ENCODE data around the gene PIK3C2G.

Gene PIK3C2G

DNA sequence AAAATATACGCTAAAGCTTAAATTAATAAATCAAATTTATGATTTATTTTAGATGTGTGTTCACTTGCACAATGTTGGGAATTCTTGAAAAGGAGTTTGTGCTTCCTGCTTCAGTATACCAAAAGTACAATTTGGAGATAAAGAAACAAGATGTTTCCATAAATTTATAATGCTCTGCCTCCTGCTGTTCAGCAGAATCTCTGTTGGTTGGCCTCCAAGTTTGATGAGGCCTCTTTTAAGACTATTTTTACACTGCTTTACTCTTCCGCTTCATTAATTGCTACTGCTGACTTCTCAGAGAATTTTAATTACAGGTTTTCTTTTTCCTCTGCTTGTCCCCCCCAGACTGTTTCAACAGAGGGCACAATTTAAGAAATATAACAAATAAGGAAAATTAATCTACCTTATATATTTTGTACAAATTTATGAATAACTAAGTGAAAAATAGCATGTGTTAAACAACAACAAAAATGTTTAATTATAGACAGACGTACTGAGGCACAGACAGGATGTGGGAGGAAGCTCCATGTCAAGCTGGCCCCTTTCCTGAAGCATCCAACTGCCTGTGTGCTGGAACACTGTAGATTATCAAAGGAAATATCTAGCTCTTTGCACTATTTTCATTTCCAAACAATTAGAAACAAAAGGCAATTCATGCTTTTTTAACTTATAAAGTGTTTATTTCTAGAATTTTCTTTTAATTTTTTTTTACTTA, 83.9 kb downstream of the PIK3C2G start:
- DNase-seq = no peak

DNA sequence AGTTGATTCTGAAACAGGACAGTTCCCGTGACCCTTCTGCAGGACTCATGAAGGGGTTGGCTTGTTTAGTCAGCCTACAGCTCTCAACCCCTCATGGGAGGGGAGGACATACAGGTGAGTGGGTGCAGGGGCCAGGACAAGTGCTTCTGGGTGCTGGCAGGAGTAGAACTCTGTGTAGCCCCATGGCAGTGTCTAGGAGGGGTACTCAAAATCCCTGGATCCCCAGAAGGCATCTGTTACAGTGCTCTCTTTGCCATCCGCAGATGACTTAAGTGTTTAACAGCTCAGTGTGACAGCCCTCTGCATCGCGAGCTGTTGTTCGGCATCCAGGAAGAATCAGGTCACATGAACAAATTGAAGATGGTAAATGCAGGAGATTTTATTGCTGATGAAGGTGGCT, 91.0 kb downstream of the PIK3C2G start:
- no peak for DNase-seq

DNA sequence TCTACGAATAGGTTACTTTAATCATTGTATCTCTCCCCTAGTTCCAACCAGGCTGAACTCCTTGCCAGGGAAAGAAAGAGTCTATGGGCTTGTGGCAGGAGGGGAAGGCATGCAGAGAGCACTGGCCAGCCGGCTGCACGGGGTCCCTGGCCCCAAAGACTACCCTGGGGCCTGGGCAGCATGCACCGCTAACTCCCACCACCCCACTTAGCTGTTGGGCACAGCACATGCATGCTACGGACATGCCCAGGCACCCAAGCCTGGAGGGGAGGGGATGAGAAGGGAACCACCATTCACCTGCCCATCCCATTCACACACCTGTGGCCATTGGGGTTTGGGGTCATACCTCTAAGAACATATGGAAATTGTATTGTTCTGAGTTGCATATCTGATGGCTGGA, 94.1 kb downstream of the PIK3C2G start:
- DNase-seq = no peak

DNA sequence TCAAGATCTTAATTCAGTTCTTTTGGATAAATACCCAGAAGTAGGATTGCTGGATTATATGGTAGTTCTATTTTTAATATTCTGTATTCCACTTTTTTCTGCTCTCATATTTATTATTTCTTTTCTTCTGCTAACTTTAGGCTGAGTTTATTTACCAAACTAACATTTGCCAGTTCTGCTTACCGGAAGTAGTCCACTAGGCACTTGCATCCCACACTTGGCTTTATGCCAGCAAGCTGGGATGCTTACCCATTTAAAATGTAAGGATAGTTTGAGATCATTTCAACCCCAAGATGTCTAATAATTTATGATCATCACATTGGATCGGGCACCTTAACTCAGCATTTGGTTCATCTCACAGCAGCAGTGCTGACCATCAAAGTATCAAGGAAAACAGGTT, 96.8 kb downstream of the PIK3C2G start:
- DNase-seq = no peak

DNA sequence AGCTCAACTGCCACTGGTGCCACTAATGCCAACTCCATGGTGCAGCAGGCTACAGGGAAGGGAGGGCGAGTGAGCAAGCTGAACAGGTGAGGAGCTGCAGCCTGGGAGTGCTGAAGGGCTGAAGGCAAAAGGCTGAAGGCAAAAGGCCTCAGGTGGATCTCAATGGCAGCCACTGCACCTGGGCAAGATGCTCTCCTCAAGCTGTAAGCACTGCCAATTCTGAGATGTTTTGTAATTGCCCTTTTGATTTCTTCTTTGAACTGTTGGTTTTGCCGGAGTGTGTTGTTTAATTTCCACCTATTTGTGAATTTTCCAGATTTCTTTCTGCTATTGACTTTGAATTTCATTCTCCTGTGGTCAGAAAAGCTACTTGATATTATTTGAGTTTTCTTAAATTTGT, 97.6 kb downstream of the PIK3C2G start:
- no peak for DNase-seq

DNA sequence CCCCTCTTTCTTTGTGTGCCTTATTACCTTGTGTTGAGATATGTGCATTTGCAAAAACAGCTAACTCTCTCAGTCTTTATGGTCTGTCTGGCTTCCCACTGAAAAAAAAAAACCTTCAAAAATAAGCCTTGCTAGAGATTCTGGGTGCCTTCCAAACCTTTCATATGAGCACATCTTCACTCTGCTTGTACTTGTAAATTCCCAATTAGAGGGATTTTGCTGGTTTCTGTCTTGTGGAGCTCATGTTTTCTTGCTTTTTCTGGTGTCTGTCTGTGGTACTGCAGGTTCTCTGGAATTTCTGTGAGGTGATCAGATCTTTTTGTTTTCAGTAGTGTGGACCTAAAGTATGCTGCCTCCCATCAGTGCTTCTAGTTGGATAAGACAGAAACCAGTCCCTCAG, 100.1 kb downstream of the PIK3C2G start:
- no peak for DNase-seq

DNA sequence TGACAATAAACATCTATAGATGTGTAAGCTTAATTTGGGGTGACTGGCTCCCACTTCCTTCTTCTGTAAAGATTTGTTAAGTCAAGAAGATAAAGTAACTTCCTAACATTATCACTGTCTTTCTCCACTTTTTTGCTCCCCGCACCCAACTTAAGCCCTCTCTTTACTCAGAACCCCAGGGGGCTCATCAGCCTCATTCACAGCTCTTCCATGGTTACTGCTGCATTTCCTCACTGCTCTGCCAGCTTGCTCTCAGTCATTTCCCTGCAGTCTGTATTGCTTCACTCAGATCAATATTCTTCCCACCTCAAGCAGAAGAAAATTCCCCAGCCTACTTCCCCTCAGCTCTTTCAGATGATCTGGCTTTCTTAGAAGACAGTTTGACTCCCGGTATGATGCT, 102.0 kb downstream of the PIK3C2G start:
- DNase-seq = no peak

DNA sequence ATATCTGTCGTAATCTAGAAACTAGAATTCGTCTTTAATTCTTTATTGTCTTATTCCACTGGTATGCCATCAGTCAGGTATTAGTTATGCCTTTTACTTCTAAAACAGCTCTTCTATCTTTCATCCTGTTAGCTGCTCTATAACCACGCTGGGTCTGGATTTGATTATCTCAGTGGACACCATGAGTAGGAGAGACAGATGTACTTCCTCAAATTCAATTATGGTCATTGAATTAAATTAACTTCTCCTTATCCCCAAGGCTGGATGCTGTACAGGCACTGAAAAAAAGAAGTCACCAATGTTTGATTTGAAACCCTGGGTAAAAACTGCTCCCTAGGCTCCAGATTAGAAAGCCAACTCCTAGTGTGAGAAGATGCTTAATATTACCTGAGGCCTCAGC, 107.3 kb downstream of the PIK3C2G start:
- DNase-seq = no peak

DNA sequence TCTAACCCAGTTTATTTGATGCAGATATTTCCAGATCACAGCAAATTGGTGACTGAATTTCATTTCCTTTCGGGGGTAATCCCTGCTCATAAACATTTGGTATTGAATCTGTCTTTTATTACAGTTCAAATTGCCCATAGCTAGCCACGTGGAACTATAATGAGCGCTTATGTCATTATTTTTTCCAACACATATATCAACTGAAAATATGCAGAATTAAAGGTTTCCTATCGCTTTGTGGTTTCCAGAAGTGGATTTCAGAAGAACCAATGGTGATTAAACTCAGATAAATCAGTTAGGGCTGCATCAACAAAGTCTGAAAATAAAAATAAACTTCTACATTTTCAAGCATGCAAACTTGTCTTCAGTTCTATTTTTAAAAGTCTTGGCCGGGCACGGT, 111.9 kb downstream of the PIK3C2G start:
- no peak for DNase-seq

DNA sequence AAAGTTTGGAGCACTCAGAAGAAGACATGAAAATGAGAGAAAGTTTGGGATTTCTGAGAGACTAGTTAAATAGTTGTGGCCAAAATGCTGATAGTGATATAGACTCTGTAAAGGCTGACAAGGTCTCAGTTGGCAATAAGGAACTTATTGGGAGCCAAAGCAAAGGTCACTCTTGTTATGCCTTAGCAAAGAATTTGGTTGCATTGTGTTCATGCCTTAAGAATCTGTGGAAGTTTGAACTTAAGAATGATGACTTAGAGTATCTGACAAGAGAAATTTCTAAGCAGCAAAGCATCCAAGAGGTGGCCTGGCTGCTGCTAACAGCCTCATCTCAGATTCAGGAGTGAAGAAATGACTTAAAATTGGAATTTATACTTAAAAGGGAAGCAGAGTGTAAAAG, 113.8 kb downstream of the PIK3C2G start:
- no peak for DNase-seq

DNA sequence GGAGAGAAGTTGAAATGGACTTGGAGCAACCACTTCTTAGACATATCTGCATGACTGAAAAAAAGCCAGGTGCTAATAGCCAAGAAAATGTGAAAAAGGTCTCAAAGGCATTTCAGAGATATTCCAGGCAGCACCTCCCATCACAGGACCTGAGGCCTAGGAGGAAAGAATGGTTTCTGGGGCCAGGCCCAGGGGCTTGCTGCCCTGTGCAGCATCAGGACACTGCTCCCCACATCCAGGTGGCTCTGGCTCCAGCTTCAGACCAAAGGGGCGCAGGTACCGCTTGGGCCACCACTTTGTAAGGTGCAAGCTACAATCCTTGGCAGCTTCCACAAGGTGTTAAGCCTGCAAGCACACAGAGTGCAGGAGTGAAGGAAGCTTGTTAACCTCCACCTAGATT, 114.3 kb downstream of the PIK3C2G start:
- DNase-seq = no peak

DNA sequence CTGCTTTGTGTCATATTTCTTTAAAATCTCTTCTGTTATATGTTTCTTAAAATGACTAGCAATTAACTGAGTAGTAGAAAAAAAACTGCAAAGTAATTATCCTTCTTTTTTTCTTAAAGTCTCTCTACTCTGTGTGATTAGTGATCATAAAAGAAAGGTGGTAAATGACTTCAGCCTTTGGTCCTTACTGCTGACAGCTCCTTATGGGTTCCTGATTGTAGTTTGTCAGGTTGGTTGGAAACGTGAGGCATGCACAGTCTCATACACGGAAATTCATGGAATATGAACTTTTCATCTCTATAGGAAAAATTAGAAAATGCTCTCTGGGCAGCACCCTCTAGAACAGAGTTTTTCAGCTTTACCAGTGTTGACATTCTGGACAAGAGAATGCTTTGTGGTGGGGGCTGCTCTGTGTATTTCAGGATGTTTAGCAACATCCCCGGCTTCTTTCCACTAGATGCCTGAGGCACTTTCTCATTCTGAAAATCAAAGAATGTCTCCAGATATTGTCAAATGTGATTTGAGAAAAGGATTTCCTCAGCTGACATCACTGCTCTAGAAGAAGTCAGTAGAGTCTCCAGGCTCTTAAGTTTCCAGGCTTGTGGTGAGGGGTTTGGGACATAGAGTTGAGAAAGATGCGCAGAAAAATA, 121.0 kb downstream of the PIK3C2G start:
- DNase-seq = no peak

DNA sequence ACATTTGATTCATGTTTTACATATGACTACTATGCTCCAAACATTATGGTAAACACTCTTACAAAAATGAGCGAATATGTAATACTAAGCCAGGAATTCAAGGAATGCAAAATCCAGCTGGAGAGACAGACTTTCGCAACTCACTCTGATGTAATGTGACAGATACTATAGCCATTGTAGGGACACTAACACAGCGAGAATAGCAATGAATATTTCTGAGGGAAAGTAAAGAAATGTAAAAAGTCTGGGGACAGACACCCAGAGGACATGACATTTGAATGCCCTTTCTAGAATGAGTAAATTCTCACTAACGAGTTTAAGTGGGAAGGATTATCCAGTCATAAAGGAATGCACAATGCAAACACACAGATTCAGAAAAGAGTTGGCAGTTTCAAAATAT, 121.9 kb downstream of the PIK3C2G start:
- DNase-seq = no peak

DNA sequence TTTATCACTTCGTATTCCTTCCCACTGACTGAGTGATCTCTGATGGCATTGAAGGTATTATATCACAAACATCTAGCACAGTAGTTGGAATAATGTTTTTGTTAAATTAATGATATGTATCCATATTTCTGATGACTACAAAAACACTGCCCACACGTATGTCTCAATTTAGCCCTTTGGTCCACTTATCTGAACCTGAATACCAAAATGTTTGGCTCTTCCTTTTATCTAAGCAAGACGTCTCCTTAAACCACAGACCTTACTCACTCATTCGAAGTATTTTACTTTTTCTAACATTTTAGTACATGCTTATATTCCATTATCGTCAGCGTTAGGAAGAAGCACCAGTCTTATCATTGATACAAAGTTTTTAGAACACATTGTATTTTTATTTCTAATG, 126.4 kb downstream of the PIK3C2G start:
- DNase-seq = no peak

DNA sequence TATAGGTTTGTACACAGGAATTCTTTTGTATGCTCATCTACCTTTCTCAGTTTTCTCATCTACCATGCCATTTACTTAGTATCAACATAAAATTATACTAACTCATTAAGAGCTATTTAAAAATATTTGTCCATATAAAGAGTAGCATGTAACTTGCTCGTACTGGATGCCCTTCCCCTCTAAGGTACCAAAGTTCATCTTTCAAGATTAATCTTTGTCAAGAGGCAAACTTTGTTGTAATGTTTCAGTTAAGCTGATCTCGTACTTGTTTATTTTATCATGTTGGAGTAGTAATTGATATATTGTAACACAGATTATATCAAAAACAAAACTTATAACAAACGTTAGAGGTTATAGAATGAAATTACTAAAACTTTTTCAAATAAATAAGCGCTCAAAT, 128.5 kb downstream of the PIK3C2G start:
- no peak for DNase-seq

DNA sequence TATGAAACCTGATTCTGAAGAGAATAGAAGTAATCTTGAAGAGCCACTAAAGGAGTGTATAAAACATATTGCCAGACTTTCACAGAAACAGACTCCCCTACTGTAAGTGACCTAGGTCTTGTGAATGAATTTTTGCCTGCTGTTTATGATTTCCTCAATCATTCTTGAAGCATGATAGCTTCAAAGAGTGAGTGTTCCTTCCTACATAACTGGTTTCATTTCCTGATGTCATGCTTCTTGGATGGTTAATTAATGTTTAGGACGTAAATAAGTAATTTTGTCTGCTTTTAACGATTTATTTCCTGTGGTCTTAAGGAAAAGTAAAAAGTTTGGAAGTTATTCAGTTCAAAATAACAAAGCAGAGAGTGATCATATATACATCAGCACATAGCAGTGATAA, 129.8 kb downstream of the PIK3C2G start:
- no peak for DNase-seq

DNA sequence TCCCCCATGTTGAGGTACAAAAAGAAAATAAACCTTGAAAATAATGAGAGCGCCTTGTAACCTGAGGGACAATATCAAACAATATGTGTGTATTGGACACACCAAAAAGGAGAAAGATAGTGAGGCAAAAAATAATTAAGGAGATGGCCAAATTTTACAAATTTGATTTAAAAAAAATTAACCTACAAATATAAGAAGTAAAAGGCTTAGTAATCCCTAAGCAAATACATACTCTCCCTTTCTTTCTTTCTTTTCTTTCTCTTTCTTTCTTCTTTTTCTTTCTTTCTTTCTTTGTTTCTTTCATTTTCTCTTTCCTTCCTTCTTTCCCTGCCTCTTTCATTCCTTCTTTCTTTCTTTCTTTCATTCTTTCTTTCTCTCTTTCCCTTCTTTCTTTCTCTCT, 133.4 kb downstream of the PIK3C2G start:
- DNase-seq = no peak

DNA sequence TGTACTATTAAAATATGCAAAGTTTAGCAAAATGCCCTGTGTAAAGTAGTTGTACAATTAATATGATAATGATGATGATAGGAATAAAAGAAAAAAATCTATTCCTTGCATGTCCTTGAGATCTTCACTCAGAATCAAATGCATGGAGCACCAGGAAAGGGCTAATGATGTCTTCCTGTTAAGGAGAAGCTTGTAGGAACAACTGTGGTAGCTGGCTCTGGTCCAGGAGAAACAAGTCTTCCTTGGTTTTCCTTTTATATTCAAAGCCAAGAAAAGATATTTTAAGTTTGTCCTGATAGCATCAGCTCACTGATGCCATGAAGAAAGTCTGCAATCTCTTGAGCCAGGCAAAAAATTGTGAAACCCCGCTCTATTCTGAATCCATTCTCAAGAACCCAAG, 138.9 kb downstream of the PIK3C2G start:
- no peak for DNase-seq

DNA sequence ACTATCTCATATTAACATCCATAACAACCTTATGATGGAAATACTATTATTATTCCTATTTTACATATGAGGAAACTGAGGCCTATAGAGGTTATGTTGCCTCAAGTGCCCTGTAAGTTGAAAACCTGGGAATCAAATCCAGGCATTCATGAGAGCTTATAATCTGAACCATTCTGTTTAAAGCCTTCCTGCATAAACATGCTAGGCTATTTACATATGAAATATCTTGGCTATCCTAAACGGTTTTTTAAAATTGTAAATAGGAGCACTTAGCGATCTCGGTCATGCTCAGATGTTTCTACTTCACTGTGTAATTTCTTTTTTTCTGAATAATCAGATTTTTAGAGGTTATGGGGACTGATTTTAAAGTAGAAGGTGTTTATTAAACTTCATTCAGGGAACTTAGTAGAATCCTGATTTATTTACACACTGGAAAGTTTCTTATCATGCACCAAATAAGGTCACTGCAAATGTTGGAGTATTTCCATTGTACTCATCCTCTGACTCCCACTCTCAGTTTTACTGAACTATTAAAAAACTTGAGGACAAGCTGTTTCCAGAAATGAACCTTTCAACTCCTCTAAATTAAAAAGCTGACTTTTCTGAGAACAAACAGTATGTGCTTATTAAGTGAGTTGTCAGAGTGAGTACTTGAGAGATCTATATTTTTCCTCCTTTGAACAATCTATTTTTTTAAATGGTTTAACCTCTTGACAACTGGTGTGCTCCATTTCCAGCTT, 141.7 kb downstream of the PIK3C2G start:
- no peak for DNase-seq

DNA sequence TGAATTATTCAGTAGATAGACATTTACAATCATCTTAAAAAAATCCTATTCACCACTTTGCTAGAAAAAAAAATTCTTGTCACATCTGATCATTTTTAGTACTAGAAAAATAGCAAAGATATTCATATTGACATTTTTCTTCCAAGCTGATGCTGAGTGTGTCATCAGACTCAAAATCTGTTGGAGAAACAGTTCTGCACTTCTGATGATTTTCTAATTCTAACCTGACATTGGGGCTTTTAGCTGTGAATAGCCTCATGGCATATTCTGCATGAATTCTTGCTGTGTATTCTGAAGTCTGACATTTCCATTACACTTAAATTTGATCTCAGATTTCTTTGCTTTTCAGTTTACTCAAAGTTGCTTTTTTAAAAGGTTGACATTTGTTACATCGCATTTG, 150.1 kb downstream of the PIK3C2G start:
- DNase-seq = no peak

DNA sequence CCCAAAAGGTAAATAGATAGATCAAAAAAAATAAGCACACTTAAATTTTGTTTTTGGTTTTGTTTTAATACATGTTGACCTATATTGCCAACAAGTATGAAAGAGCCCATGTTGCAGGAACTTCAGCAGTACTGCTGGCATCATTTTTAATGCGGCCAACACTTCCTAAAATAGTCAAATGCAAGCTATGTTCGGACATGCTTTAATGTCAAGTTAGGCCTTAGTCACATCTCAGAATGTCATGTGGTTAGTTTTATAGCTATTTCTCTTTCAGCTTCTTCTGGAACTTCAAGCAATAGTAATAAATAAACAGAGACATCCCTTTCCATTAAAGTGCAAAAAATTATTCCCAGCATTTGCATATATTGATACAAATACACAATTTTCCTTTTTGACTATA, 153.4 kb downstream of the PIK3C2G start:
- DNase-seq = no peak

DNA sequence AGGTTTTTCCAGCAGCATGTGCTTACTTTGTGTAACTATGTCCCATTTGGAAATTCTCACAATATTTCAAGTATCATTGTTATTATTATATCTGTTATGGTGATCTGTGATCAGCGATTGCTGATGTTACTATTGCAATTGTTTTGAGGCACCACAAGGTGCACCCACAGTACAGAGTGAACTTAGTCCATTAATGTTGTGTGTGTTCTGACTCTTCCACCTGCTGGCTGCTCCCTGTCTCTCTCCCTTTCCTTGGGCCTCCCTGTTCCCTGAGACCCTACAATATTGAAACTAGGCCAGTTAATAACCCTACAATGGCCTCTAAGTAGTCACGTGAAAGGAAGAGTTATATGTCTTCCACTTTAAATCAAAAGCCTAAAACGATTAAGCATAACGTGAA, 153.9 kb downstream of the PIK3C2G start:
- no peak for DNase-seq

DNA sequence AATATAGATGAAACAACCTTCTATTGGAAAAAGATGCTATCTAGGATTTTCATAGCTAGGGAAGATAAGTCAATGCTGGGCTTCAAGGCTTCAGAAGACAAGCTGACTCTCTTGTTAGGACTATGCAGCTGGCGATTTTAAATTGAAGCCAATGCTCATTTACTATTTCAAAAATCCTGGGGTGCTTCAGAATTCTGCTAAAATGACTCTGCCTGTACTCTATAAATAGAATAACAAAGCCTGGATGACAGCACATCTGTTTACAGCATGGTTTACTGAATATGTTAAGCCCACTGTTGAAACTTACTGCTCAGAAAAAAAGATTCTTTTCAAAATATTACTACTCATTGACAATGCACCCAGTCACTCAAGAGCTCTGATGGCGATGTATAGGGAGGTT, 155.1 kb downstream of the PIK3C2G start:
- no peak for DNase-seq

DNA sequence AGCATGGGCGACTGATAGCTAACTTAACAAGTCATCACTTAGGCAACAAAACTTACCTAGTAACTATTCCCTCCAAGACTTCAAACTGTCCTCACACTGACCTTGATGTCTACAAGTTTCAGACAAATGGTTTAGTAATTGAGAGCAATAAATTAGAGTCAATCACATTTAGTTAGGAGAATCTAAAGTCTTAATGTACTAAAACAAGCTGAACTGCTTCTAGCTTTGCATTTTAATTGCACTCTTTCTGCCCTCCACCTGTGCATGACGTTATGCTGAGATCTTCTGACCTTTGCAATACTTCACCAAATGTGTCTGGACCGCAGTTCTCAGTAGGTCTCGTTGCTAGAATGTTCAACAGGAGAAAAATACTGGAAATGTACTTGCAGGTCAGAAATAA, 158.0 kb downstream of the PIK3C2G start:
- DNase-seq = no peak
